IMR-90 (cell line): ENCODE data around the gene BRINP1. TPM values are rescaled to one million over a fixed set of nuclear protein-coding genes. Genes with fewer than 3 reads are reported as not detected.

Experiments
- ATAC-seq: fragments of 200-7000 bp; cut with Tn5 transposase; 2 replicates; pipeline ENCODE4 v1.9.1; 2020; ENCODE audit warnings: low read depth, mild to moderate bottlenecking, moderate library complexity
- BruUV-seq: library from RNA; stranded (reverse); fragments of 400-500 nt; replicated peaks from 2 replicates; lab custom pipeline; 2021; lab: Mats Ljungman, UMichigan
- CTCF ChIA-PET: fragments of 300-600 bp; formaldehyde crosslinking; extraction: SDS; loops from one replicate; lab custom pipeline; 2021; ENCODE audit warnings: antibody characterized with exemption; lab: Yijun Ruan, JAX
- POLR2A ChIA-PET: fragments of 300-600 bp; sonication (Branson Sonifier 250); formaldehyde crosslinking; loops from one replicate; lab custom pipeline; 2022; ENCODE audit warnings: antibody characterized with exemption; ENCODE audit not compliant: unreplicated experiment; lab: Charles Lee
- DNase-seq: peaks from one replicate; pipeline ENCODE4 v3.0.0; 2013
- H2AFZ ChIP-seq: replicated peaks from 2 replicates; pipeline ENCODE3; 2013; ENCODE audit warnings: low read length, mild to moderate bottlenecking; ENCODE audit not compliant: poor library complexity
- H2AK5ac ChIP-seq: 2 replicates; pipeline ENCODE4 v1.6.1; 2013; ENCODE audit warnings: low read depth, low read length, inconsistent platforms
- H2AK9ac ChIP-seq: replicated peaks from 2 replicates; pipeline ENCODE3; 2013; ENCODE audit warnings: mild to moderate bottlenecking, low read depth, low read length, moderate library complexity; ENCODE audit not compliant: poor library complexity
- H2BK120ac ChIP-seq: 2 replicates; pipeline ENCODE4 v1.6.1; 2013; ENCODE audit warnings: low read depth, low read length, inconsistent platforms
- H2BK15ac ChIP-seq: 3 replicates; pipeline ENCODE4 v1.6.1; 2013; ENCODE audit warnings: low read depth, low read length, inconsistent platforms
- H2BK20ac ChIP-seq: 2 replicates; pipeline ENCODE4 v1.6.1; 2013; ENCODE audit warnings: low read depth, mild to moderate bottlenecking, inconsistent platforms, low read length, moderate library complexity
- H2BK5ac ChIP-seq: 2 replicates; pipeline ENCODE4 v1.6.1; 2013; ENCODE audit warnings: mild to moderate bottlenecking, low read depth, low read length, inconsistent platforms; ENCODE audit not compliant: poor library complexity, severe bottlenecking
- H3K14ac ChIP-seq: replicated peaks from 2 replicates; pipeline ENCODE4 v1.6.1; 2013; ENCODE audit warnings: low read depth, low read length, inconsistent platforms
- H3K18ac ChIP-seq: 2 replicates; pipeline ENCODE4 v1.6.1; 2013; ENCODE audit warnings: low read depth, low read length, control low read depth
- H3K23ac ChIP-seq: 2 replicates; pipeline ENCODE4 v1.6.1; 2013; ENCODE audit warnings: low read depth, low read length, inconsistent platforms
- H3K27ac ChIP-seq: 2 replicates; pipeline ENCODE4 v1.5.1; 2013; ENCODE audit warnings: mild to moderate bottlenecking, control low read depth, low read length; ENCODE audit not compliant: insufficient read depth
- H3K27me3 ChIP-seq: 2 replicates; pipeline ENCODE4 v1.6.1; 2013; ENCODE audit warnings: low read length; ENCODE audit not compliant: control insufficient read depth, insufficient read depth
- H3K36me3 ChIP-seq: 2 replicates; pipeline ENCODE4 v1.6.1; 2013; ENCODE audit warnings: low read length, mixed read lengths; ENCODE audit not compliant: control insufficient read depth, insufficient read depth
- H3K4ac ChIP-seq: 2 replicates; pipeline ENCODE4 v1.6.1; 2013; ENCODE audit warnings: low read depth, low read length, inconsistent platforms
- H3K4me1 ChIP-seq: 2 replicates; pipeline ENCODE4 v1.6.1; 2013; ENCODE audit warnings: low read length, mixed read lengths; ENCODE audit not compliant: control insufficient read depth, insufficient read depth
- H3K4me2 ChIP-seq: 2 replicates; pipeline ENCODE4 v1.6.1; 2013; ENCODE audit warnings: low read depth, mild to moderate bottlenecking, control low read depth, low read length, moderate library complexity
- H3K4me3 ChIP-seq: 2 replicates; pipeline ENCODE4 v1.5.1; 2013; ENCODE audit warnings: low read depth, mild to moderate bottlenecking, control low read depth, low read length, moderate library complexity; ENCODE audit not compliant: insufficient read depth
- H3K56ac ChIP-seq: 2 replicates; pipeline ENCODE4 v1.6.1; 2013; ENCODE audit warnings: low read length, inconsistent platforms; ENCODE audit not compliant: insufficient read depth; ENCODE audit errors: extremely low read depth
- H3K79me1 ChIP-seq, 2 experiments: 2 replicates each; pipeline ENCODE4 v1.6.1; 2013; ENCODE audit warnings: low read length in 2 of 2, inconsistent platforms in 1 of 2, low read depth in 1 of 2
- H3K9ac ChIP-seq: 2 replicates; pipeline ENCODE4 v1.6.1; 2013; ENCODE audit warnings: low read depth, low read length, control low read depth
- H3K9me1 ChIP-seq: 2 replicates; pipeline ENCODE4 v1.6.1; 2013; ENCODE audit warnings: low read length, inconsistent platforms; ENCODE audit not compliant: insufficient read depth
- H3K9me3 ChIP-seq: 2 replicates; pipeline ENCODE4 v1.6.1; 2013; ENCODE audit warnings: low read length; ENCODE audit not compliant: control insufficient read depth, insufficient read depth
- H4K20me1 ChIP-seq: 2 replicates; pipeline ENCODE4 v1.6.1; 2013; ENCODE audit warnings: low read length, inconsistent platforms; ENCODE audit not compliant: insufficient read depth
- H4K5ac ChIP-seq: 2 replicates; pipeline ENCODE4 v1.6.1; 2013; ENCODE audit warnings: mild to moderate bottlenecking, low read depth, low read length, control low read depth
- H4K8ac ChIP-seq, 2 experiments: 2 replicates each; pipeline ENCODE4 v1.6.1; 2013; ENCODE audit warnings: low read depth in 2 of 2, low read length in 2 of 2, control low read depth in 1 of 2, inconsistent platforms in 1 of 2
- H4K91ac ChIP-seq: 2 replicates; pipeline ENCODE4 v1.6.1; 2013; ENCODE audit warnings: low read depth, low read length, inconsistent platforms; ENCODE audit not compliant: insufficient read depth
- CTCF ChIP-seq: conservative IDR thresholded peaks from 2 replicates; pipeline ENCODE4 v1.5.1; 2012; ENCODE audit warnings: mild to moderate bottlenecking, low read depth, low read length, improper control_type of control experiment
- POLR2A ChIP-seq: IDR thresholded peaks from 2 replicates; pipeline ENCODE4 v1.6.1; 2012; ENCODE audit warnings: mild to moderate bottlenecking, low read depth, low read length
- RAD21 ChIP-seq: IDR thresholded peaks from 2 replicates; pipeline ENCODE4 v1.6.1; 2012; ENCODE audit warnings: low read length, improper control_type of control experiment
- WGBS, 2 experiments: methylation state at CpG; one replicate each; pipeline versions ENCODE4 v1.1.5 to v1.1.7; 2013; ENCODE audit warnings: missing lambda C conversion rate in 2 of 2; ENCODE audit not compliant: insufficient read length in 1 of 2; ENCODE audit errors: extremely low coverage in 2 of 2; 5-methylcytosine and 5-hydroxymethylcytosine counted together
- dilution Hi-C: fragments of 300-500 bp; cut with HindIII; formaldehyde crosslinking; loops from one replicate; pipeline ENCODE4 v1.14.3; 2018; ENCODE audit warnings: low sequenced_read_pairs; ENCODE audit not compliant: unreplicated experiment
- in situ Hi-C: fragments of 300-500 bp; cut with MboI; formaldehyde crosslinking; loops from 3 replicates; pipeline ENCODE4 v1.14.3; 2019; ENCODE audit warnings: low sequenced_read_pairs, inconsistent platforms, mixed read lengths
- intact Hi-C: fragments of 100-400 bp; cut with micrococcal nuclease; formaldehyde crosslinking; loops from 2 replicates; pipeline ENCODE4 v1.10.0; 2022
- polyA plus RNA-seq, 3 experiments: library from polyadenylated mRNA; depleted of rRNA; stranded (reverse); fragments of >200 nt; gene quantifications; 2 replicates each; pipeline ENCODE4 v1.2.3, GENCODE V29; 2012; ENCODE audit warnings: low replicate concordance in 1 of 3
- total RNA-seq: library from RNA; depleted of rRNA; stranded (reverse); fragments of >200 nt; gene quantifications from 2 replicates; pipeline ENCODE4 v1.2.3, GENCODE V29; 2012

BRINP1 gene
- total and polyA plus RNA-seq, 2 of the 4 experiments (the other 2 are of a cell fraction), result under 0.01 TPM; not detected in 1

- Histone ChIP-seq H3K9me3 (peaks cover 8% of the 10 kb centered on the region; the same call in 1 of the 2 replicates), H3K4me2 (no peak overlapping the region), H2BK5ac (no peak overlapping the region), H3K27me3 (no peaks in the 10 kb centered on the region), H3K27ac (no peak overlapping the region), H3K36me3 (no peaks in the 10 kb centered on the region), H3K9ac (no peak overlapping the region), H2AFZ (no peak overlapping the region), H3K4ac (no peak overlapping the region), H4K5ac (no peak overlapping the region), H2BK20ac (no peak overlapping the region), H4K8ac (no peak overlapping the region), H4K20me1 (no peaks in the 10 kb centered on the region), H3K79me1 (no peaks in the 10 kb centered on the region), H3K14ac (no peak overlapping the region), H2BK120ac (no peak overlapping the region), H3K56ac (no peak overlapping the region), H4K91ac (no peak overlapping the region), H3K4me1 (no peaks in the 10 kb centered on the region), H3K9me1 (no peaks in the 10 kb centered on the region), H2BK15ac (no peak overlapping the region), H3K23ac (no peak overlapping the region), H3K18ac (no peak overlapping the region), H3K4me3 (no peak overlapping the region), H2AK9ac (no peak overlapping the region), H2AK5ac (no peak overlapping the region)
- in situ Hi-C loops (no loop called here), dilution Hi-C loops (no loop called here), intact Hi-C loops (loop anchor here (10.0 kb wide), 1 partner anchor 1721 kb away; no protein-coding TSS in a partner anchor)
- ATAC-seq (no peak), DNase-seq (no peak)
- WGBS, 2 experiments, result 8% methylated on average over 2 of the region's 9 CpGs; no CpG with 5 or more reads in 1 of the 2 experiments
- TF ChIP-seq POLR2A (no peak), RAD21 (0 out of 2 replicates have a peak, but pooled peaks have one; percentile 20), CTCF (0 out of 2 replicates have a peak, but pooled peaks have one; percentile 12)
- CTCF ChIA-PET, result interaction anchor here (0.7 kb wide), 1 partner anchor 467 kb away, joined by 3 read pairs; no protein-coding TSS in a partner anchor
- no TSS peak for BruUV-seq
- POLR2A ChIA-PET, result no interaction called here
Measured at GRCh38 chr9:119365291-119366027, 3.8 kb downstream of the BRINP1 start.
